ENCODE data around the gene FRMD4A.

DNA sequence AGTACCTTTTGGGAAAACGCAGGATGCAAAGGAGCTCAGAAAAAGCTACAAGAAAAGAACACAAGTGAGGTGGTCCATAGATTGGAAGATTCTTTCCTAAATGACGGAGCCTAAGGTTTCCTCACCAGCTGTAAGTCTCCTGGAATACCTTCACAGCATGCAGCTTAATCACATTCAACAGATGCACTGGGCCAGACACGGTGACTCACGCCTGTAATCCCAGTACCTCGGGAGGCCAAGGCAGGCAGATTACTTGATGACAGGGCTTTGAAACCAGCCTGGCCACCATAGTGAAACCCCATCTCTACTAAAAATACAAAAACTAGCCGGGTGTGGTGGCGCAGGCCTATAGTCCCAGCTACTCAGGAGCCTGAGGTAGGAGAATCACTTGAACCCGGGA is 228.7 kb downstream of the FRMD4A start:
- TF ChIP-seq, protein P1, sequence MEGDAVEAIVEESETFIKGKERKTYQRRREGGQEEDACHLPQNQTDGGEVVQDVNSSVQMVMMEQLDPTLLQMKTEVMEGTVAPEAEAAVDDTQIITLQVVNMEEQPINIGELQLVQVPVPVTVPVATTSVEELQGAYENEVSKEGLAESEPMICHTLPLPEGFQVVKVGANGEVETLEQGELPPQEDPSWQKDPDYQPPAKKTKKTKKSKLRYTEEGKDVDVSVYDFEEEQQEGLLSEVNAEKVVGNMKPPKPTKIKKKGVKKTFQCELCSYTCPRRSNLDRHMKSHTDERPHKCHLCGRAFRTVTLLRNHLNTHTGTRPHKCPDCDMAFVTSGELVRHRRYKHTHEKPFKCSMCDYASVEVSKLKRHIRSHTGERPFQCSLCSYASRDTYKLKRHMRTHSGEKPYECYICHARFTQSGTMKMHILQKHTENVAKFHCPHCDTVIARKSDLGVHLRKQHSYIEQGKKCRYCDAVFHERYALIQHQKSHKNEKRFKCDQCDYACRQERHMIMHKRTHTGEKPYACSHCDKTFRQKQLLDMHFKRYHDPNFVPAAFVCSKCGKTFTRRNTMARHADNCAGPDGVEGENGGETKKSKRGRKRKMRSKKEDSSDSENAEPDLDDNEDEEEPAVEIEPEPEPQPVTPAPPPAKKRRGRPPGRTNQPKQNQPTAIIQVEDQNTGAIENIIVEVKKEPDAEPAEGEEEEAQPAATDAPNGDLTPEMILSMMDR (conservative IDR thresholded peaks at IDR 0.05; ENCODE audit: low read depth, low read length), result no peak
- no peak for TF ChIP-seq EZH2phosphoT487 (IDR thresholded peaks at IDR 0.05; ENCODE audit: borderline replicate concordance, low read length)
- TF ChIP-seq EZH2 (IDR thresholded peaks at IDR 0.05; ENCODE audit: low read length, unreplicated experiment), result no peak
